ENCODE results near the gene BACH2. TPM values are rescaled to one million over a fixed set of nuclear protein-coding genes. Genes with fewer than 3 reads are reported as not detected.

The BACH2 gene
- total and polyA plus RNA-seq, 2 of the 8 experiments (the other 6 are each of a cell fraction or from before 2014, with no cell fraction given): 1.9 to 5.9 TPM

Small RNA genes lying within 50 kb of the gene (microRNA-seq; reads per million reads assigned to microRNA genes)
- gene MIR4464 (ENCODE audit: borderline microRNAs expressed in 2 of 2, borderline number of aligned reads in 2 of 2, borderline replicate concordance in 1 of 2): 0 reads per million in 2 experiments

Small RNA genes lying within 50 kb of the gene (small RNA-seq; reads per million reads assigned to genes)
- gene MIR4464 (ENCODE audit: insufficient read depth): not detected
- not detected for gene RF00019 (ENCODE audit: insufficient read depth)
- gene RN7SKP110 (ENCODE audit: insufficient read depth): not detected
